B cell (primary cell): ENCODE data around the gene ENPP4. TPM values are rescaled to one million over a fixed set of nuclear protein-coding genes. Genes with fewer than 3 reads are reported as not detected.
"Not testable (repeated sequence)": the region's sequence is repeated elsewhere in the genome, so short reads cannot be mapped to it uniquely, and the experiment has no call there.

ENCODE experiments used
- ATAC-seq: fragments of 200-7000 bp; cut with Tn5 transposase; one replicate; pipeline ENCODE4 v1.10.0; 2021; ENCODE audit warnings: low read depth, mild to moderate bottlenecking, moderate number of reproducible peaks, moderate library complexity
- CTCF ChIA-PET: fragments of 350-600 bp; sonication (Branson Sonifier 250); formaldehyde crosslinking; loops from one replicate; lab custom pipeline; 2021; ENCODE audit warnings: antibody characterized with exemption, inconsistent platforms; lab: Charles Lee
- POLR2A ChIA-PET: fragments of 350-600 bp; sonication (Branson Sonifier 250); formaldehyde crosslinking; loops from one replicate; lab custom pipeline; 2021; ENCODE audit warnings: antibody characterized with exemption; lab: Charles Lee
- DNase-seq: peaks from one replicate; pipeline ENCODE4 v3.0.0; 2013
- H2AFZ ChIP-seq: 2 replicates; pipeline ENCODE4 v1.6.1; 2012; ENCODE audit warnings: mild to moderate bottlenecking, low read depth, low read length; ENCODE audit not compliant: insufficient read depth, poor library complexity, severe bottlenecking
- H3K27ac ChIP-seq, 2 donors: 1 replicate in 1 of 2; 2 replicates in 1 of 2; pipeline ENCODE4 v1.5.1; 2012 to 2013; ENCODE audit warnings: low read length in 2 of 2, mild to moderate bottlenecking in 2 of 2, moderate library complexity in 1 of 2
- H3K27me3 ChIP-seq, 4 experiments: fragments of 200-600 bp in 1 of 4; sonication (generic) in 1 of 4; replicated peaks in 1 of 4; 1 replicate in 2 of 4; 2 replicates in 2 of 4; pipeline versions ENCODE4 v1.6.1 to v1.7.0; 2013 to 2016; ENCODE audit warnings: low read length in 3 of 4, mild to moderate bottlenecking in 2 of 4, mixed read lengths in 1 of 4, moderate library complexity in 1 of 4; ENCODE audit not compliant: insufficient read depth in 4 of 4, control insufficient read depth in 3 of 4; ENCODE audit errors: control extremely low read depth in 1 of 4
- H3K36me3 ChIP-seq, 2 experiments: replicated peaks in 1 of 2; 1 replicate in 1 of 2; 2 replicates in 1 of 2; pipeline versions ENCODE4 v1.6.1 to v1.7.1; 2013; ENCODE audit warnings: low read length in 1 of 2; ENCODE audit not compliant: insufficient read depth in 2 of 2, control insufficient read depth in 1 of 2; ENCODE audit errors: control extremely low read depth in 1 of 2, extremely low read depth in 1 of 2
- H3K4me1 ChIP-seq, 2 donors: fragments of 200-600 bp in 1 of 2; sonication (generic) in 1 of 2; 1 replicate in 1 of 2; 2 replicates in 1 of 2; pipeline versions ENCODE4 v1.5.1 to v1.6.1; 2013 to 2017; ENCODE audit warnings: low read length in 2 of 2; ENCODE audit not compliant: control insufficient read depth in 2 of 2, insufficient read depth in 2 of 2
- H3K4me2 ChIP-seq: replicated peaks from 2 replicates; pipeline ENCODE3; 2012; ENCODE audit warnings: mild to moderate bottlenecking, low read depth, low read length; ENCODE audit not compliant: poor library complexity, severe bottlenecking
- H3K4me3 ChIP-seq, 5 experiments: fragments of 200-600 bp in 1 of 5; sonication (generic) in 1 of 5; 1 replicate in 3 of 5; 2 replicates in 2 of 5; pipeline versions ENCODE4 v1.5.1 to v1.7.0; 2011 to 2016; ENCODE audit warnings: low read length in 4 of 5, mild to moderate bottlenecking in 4 of 5, low read depth in 2 of 5, control low read depth in 1 of 5, moderate library complexity in 1 of 5; ENCODE audit not compliant: insufficient read depth in 1 of 5; ENCODE audit errors: control extremely low read depth in 1 of 5, extremely low read depth in 1 of 5
- H3K79me2 ChIP-seq: fragments of 200-600 bp; sonication (generic); one replicate; pipeline ENCODE4 v1.6.0; 2016; ENCODE audit warnings: low read length; ENCODE audit not compliant: control insufficient read depth, insufficient read depth
- H3K9ac ChIP-seq: fragments of 200-600 bp; sonication (generic); 2 replicates; pipeline ENCODE4 v1.6.1; 2017; ENCODE audit warnings: mild to moderate bottlenecking, low read length, moderate library complexity
- H3K9me3 ChIP-seq, 3 donors: one replicate each; pipeline versions ENCODE4 v1.6.1 to v1.7.1; 2013; ENCODE audit warnings: low read length in 2 of 3; ENCODE audit not compliant: control insufficient read depth in 2 of 3, insufficient read depth in 1 of 3; ENCODE audit errors: control extremely low read depth in 1 of 3
- H4K20me1 ChIP-seq: 2 replicates; pipeline ENCODE4 v1.6.0; 2012; ENCODE audit warnings: mild to moderate bottlenecking, low read length; ENCODE audit not compliant: insufficient read depth, control insufficient read depth, poor library complexity, severe bottlenecking
- H3K27ac Mint-ChIP-seq: one replicate; pipeline ENCODE4 v1.8.0; 2021; ENCODE audit warnings: mixed read lengths
- H3K27me3 Mint-ChIP-seq: one replicate; pipeline ENCODE4 v1.8.0; 2021; ENCODE audit warnings: mixed read lengths
- H3K4me1 Mint-ChIP-seq: one replicate; pipeline ENCODE4 v1.8.0; 2021; ENCODE audit warnings: mixed read lengths
- H3K4me3 Mint-ChIP-seq: one replicate; pipeline ENCODE4 v1.8.0; 2021; ENCODE audit warnings: mixed read lengths
- H3K9me3 Mint-ChIP-seq: one replicate; pipeline ENCODE4 v1.8.0; 2022; ENCODE audit warnings: mixed read lengths; ENCODE audit not compliant: insufficient read depth
- EZH2 ChIP-seq: IDR thresholded peaks from 2 replicates; pipeline ENCODE4 v1.6.1; 2012; ENCODE audit warnings: borderline replicate concordance, low read depth, mild to moderate bottlenecking, moderate library complexity, low read length; ENCODE audit not compliant: insufficient read depth, poor library complexity, severe bottlenecking
- WGBS: methylation state at CpG from one replicate; pipeline ENCODE4 v1.1.5; 2013; ENCODE audit warnings: missing lambda C conversion rate; ENCODE audit not compliant: insufficient coverage; 5-methylcytosine and 5-hydroxymethylcytosine counted together
- intact Hi-C: fragments of 100-400 bp; cut with micrococcal nuclease; formaldehyde crosslinking; loops from one replicate; pipeline ENCODE4 v1.10.0; 2022
- polyA plus RNA-seq: library from polyadenylated mRNA; depleted of rRNA; stranded (reverse); fragments of >200 nt; gene quantifications from 2 replicates; pipeline ENCODE4 v1.2.3, GENCODE V29; 2012
- total RNA-seq, 2 donors: library from RNA; stranded (reverse); fragments of 120-200 nt in 1 of 2; gene quantifications; 1 replicate in 1 of 2; 2 replicates in 1 of 2; pipeline versions ENCODE4 v1.2.3 to v1.2.4, GENCODE V29; 2013 to 2022
- TF ChIP-seq, protein P1 (sequence below): fragments of 200-600 bp; IDR thresholded peaks from one replicate; pipeline ENCODE4 v1.8.0; 2022; ENCODE audit warnings: antibody characterized with exemption, mild to moderate bottlenecking

The ENPP4 gene
- total and polyA plus RNA-seq, 2 donors (not counting 1 experiment from before 2014, with no cell fraction given), result 2.9 to 10.0 TPM

GRCh38 chr6:46130666-46131065 is 877 bp downstream of the ENPP4 start:
- 81% methylated on average over 3 of the region's 4 CpGs for WGBS
- H3K4me2 ChIP-seq, result peak overlapping the region; percentile 91

GRCh38 chr6:46131291-46131690 is 1.5 kb downstream of the ENPP4 start:
- H2AFZ ChIP-seq, H3K27me3 ChIP-seq, DNase-seq, H3K9ac ChIP-seq, H4K20me1 ChIP-seq, POLR2A ChIA-PET, H3K27ac Mint-ChIP-seq, H3K27me3 Mint-ChIP-seq, H3K4me2 ChIP-seq, CTCF ChIA-PET, H3K4me3 ChIP-seq, ATAC-seq, H3K36me3 ChIP-seq, H3K9me3 ChIP-seq, H3K27ac ChIP-seq, H3K9me3 Mint-ChIP-seq, H3K4me3 Mint-ChIP-seq: not testable (repeated sequence)
- Histone ChIP-seq H3K79me2 (peaks cover 38% of the 10 kb centered on the region), H3K4me1 (peaks cover 23 to 26% of the 10 kb centered on the region in 2 donors)
- intact Hi-C loops, result loop anchor here (10.0 kb wide), 1 partner anchor 524 kb away; the partner anchor contains the start of genes CYP39A1 and SLC25A27
- H3K4me1 Mint-ChIP-seq, result peaks cover 45% of the 10 kb centered on the region
- WGBS, result no CpG with 5 or more reads among the region's 1 CpG

More at GRCh38 chr6:46130666-46131065, 877 bp downstream of the ENPP4 start:
- H3K27ac Mint-ChIP-seq, result peak overlapping the region; percentile 32
- H3K36me3 ChIP-seq, result no peaks in the 10 kb centered on the region
- no peaks in the 10 kb centered on the region for H3K27me3 Mint-ChIP-seq
- no peaks in the 10 kb centered on the region for H4K20me1 ChIP-seq
- DNase-seq, result peak; percentile 32
- peak overlapping the region; percentile 79 for H3K9ac ChIP-seq
- peak overlapping the region; percentile 46 to 85 (median 77) for H3K4me3 ChIP-seq
- CTCF ChIA-PET, result interaction anchor here (1.5 to 3.3 kb wide), 4 partner anchors 40 to 279 kb away, joined by 4 to 20 read pairs (median 17); no protein-coding TSS in a partner anchor
- peak overlapping the region; percentile 72 to 74 for H3K27ac ChIP-seq
- intact Hi-C loops, result loop anchor here (1.0 to 10.0 kb wide), 2 partner anchors 90 to 524 kb away; partner anchors contain the start of genes CYP39A1 and SLC25A27
- peak overlapping the region; percentile 99 for H3K4me3 Mint-ChIP-seq
- peaks cover 45% of the 10 kb centered on the region for H3K4me1 Mint-ChIP-seq
- POLR2A ChIA-PET, result no interaction called here
- no peaks in the 10 kb centered on the region for H3K9me3 ChIP-seq
- ATAC-seq, result no peak
- no peaks in the 10 kb centered on the region for H3K9me3 Mint-ChIP-seq
- H2AFZ ChIP-seq, result peak overlapping the region; percentile 99
- peaks cover 23 to 26% of the 10 kb centered on the region in 2 donors for H3K4me1 ChIP-seq
- TF ChIP-seq, protein P1, sequence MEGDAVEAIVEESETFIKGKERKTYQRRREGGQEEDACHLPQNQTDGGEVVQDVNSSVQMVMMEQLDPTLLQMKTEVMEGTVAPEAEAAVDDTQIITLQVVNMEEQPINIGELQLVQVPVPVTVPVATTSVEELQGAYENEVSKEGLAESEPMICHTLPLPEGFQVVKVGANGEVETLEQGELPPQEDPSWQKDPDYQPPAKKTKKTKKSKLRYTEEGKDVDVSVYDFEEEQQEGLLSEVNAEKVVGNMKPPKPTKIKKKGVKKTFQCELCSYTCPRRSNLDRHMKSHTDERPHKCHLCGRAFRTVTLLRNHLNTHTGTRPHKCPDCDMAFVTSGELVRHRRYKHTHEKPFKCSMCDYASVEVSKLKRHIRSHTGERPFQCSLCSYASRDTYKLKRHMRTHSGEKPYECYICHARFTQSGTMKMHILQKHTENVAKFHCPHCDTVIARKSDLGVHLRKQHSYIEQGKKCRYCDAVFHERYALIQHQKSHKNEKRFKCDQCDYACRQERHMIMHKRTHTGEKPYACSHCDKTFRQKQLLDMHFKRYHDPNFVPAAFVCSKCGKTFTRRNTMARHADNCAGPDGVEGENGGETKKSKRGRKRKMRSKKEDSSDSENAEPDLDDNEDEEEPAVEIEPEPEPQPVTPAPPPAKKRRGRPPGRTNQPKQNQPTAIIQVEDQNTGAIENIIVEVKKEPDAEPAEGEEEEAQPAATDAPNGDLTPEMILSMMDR, result no peak
- TF ChIP-seq EZH2, result no peak
- H3K27me3 ChIP-seq, result no peaks in the 10 kb centered on the region
- H3K79me2 ChIP-seq, result peaks cover 33% of the 10 kb centered on the region
